Vagina (tissue), 2 donors: ENCODE measurements around the gene ZCCHC8. TPM values are rescaled to one million over a fixed set of nuclear protein-coding genes. Genes with fewer than 3 reads are reported as not detected.

Experiments
- DNase-seq, 2 donors: peaks; one replicate each; pipeline ENCODE4 v3.0.0-alpha.2; 2017; ENCODE audit errors: extremely low spot score in 2 of 2
- H3K27ac ChIP-seq: fragments of 200-600 bp; sonication (generic); one replicate; pipeline ENCODE4 v1.5.1; 2019
- H3K27me3 ChIP-seq: fragments of 200-600 bp; sonication (generic); one replicate; pipeline ENCODE4 v1.5.1; 2019
- H3K36me3 ChIP-seq, 2 donors: fragments of 200-600 bp; sonication (generic); one replicate each; pipeline ENCODE4 v1.5.1; 2017 to 2019
- H3K4me1 ChIP-seq: fragments of 200-600 bp; sonication (generic); one replicate; pipeline ENCODE4 v1.5.1; 2019
- H3K4me3 ChIP-seq, 2 donors: fragments of 200-600 bp; sonication (generic); 1 replicate in 1 of 2; 2 replicates in 1 of 2; pipeline ENCODE4 v1.5.1; 2016 to 2019
- H3K9me3 ChIP-seq: fragments of 200-600 bp; sonication (generic); one replicate; pipeline ENCODE4 v1.5.1; 2019
- CTCF ChIP-seq, 3 experiments: fragments of 450-650 bp in 2 of 3; fragments of 200-600 bp in 1 of 3; sonication (generic) in 1 of 3; IDR thresholded peaks; one replicate each; pipeline ENCODE4 v1.5.1; 2017 to 2019; ENCODE audit warnings: antibody characterized with exemption in 3 of 3, mild to moderate bottlenecking in 2 of 3, moderate library complexity in 2 of 3
- POLR2A ChIP-seq, 2 donors: fragments of 450-650 bp; IDR thresholded peaks; one replicate each; pipeline ENCODE4 v1.6.1; 2017; ENCODE audit warnings: antibody characterized with exemption in 2 of 2, mild to moderate bottlenecking in 2 of 2, moderate library complexity in 2 of 2
- POLR2AphosphoS5 ChIP-seq, 2 donors: sonication (generic); formaldehyde crosslinking; IDR thresholded peaks; one replicate each; pipeline ENCODE4 v1.9.0; 2017; ENCODE audit warnings: antibody characterized with exemption in 2 of 2, mild to moderate bottlenecking in 2 of 2, low read depth in 1 of 2; ENCODE audit not compliant: insufficient read depth in 1 of 2
- intact Hi-C: fragments of 100-400 bp; cut with DNase I; formaldehyde crosslinking; loops from one replicate; pipeline ENCODE4 v1.15.1; 2023
- total RNA-seq: library from RNA; depleted of rRNA; stranded (reverse); fragments of >200 nt; gene quantifications from one replicate; pipeline ENCODE4 v1.2.3, GENCODE V29; 2016

Gene ZCCHC8
- total RNA-seq, 1 donor from 2014 or later = 28.2 TPM

GRCh38 chr12:122537021-122537420 is 36.3 kb upstream of the ZCCHC8 start:
- Histone ChIP-seq H3K4me1 (no peaks in the 10 kb centered on the region), H3K4me3 (no peak overlapping the region), H3K9me3 (no peaks in the 10 kb centered on the region), H3K27me3 (no peaks in the 10 kb centered on the region), H3K36me3 (no peaks in the 10 kb centered on the region), H3K27ac (no peak overlapping the region)
- no peak for TF ChIP-seq POLR2A (IDR thresholded peaks at IDR 0.05)
- no peak for TF ChIP-seq CTCF (IDR thresholded peaks at IDR 0.05)
- TF ChIP-seq POLR2AphosphoS5 (IDR thresholded peaks at IDR 0.05; ENCODE audit: insufficient read depth in 1 of 2, low read depth in 1 of 2) = no peak
- intact Hi-C loops = no loop called here
- no peak for DNase-seq

GRCh38 chr12:122533856-122534255 is 33.1 kb upstream of the ZCCHC8 start:
- no peak for DNase-seq
- Histone ChIP-seq H3K36me3 (no peaks in the 10 kb centered on the region), H3K4me1 (no peaks in the 10 kb centered on the region), H3K27ac (no peak overlapping the region), H3K27me3 (no peaks in the 10 kb centered on the region), H3K4me3 (no peak overlapping the region), H3K9me3 (no peaks in the 10 kb centered on the region)
- TF ChIP-seq POLR2A (IDR thresholded peaks at IDR 0.05) (no peak), CTCF (IDR thresholded peaks at IDR 0.05) (no peak), POLR2AphosphoS5 (IDR thresholded peaks at IDR 0.05; ENCODE audit: insufficient read depth in 1 of 2, low read depth in 1 of 2) (no peak)
- intact Hi-C loops = no loop called here

GRCh38 chr12:122528992-122529391 is 28.3 kb upstream of the ZCCHC8 start:
- no peak for DNase-seq
- no peak for TF ChIP-seq POLR2AphosphoS5 (IDR thresholded peaks at IDR 0.05; ENCODE audit: insufficient read depth in 1 of 2, low read depth in 1 of 2)
- TF ChIP-seq CTCF (IDR thresholded peaks at IDR 0.05) = no peak
- TF ChIP-seq POLR2A (IDR thresholded peaks at IDR 0.05) = no peak
- H3K4me1 ChIP-seq = peaks cover 25% of the 10 kb centered on the region
- H3K9me3 ChIP-seq = no peaks in the 10 kb centered on the region
- intact Hi-C loops = no loop called here
- no peak overlapping the region for H3K27ac ChIP-seq
- H3K36me3 ChIP-seq = no peaks in the 10 kb centered on the region
- no peak overlapping the region for H3K4me3 ChIP-seq
- H3K27me3 ChIP-seq = no peaks in the 10 kb centered on the region

- no peak for DNase-seq
- Histone ChIP-seq H3K36me3 (no peaks in the 10 kb centered on the region), H3K4me1 (peaks cover 29% of the 10 kb centered on the region), H3K27me3 (no peaks in the 10 kb centered on the region), H3K27ac (no peak overlapping the region), H3K4me3 (no peak overlapping the region), H3K9me3 (no peaks in the 10 kb centered on the region)
- TF ChIP-seq POLR2A (IDR thresholded peaks at IDR 0.05) = no peak
- TF ChIP-seq CTCF (IDR thresholded peaks at IDR 0.05) = no peak
- no peak for TF ChIP-seq POLR2AphosphoS5 (IDR thresholded peaks at IDR 0.05; ENCODE audit: insufficient read depth in 1 of 2, low read depth in 1 of 2)
- intact Hi-C loops = no loop called here
These were observed 27.9 kb upstream of the ZCCHC8 start for GRCh38 chr12:122528582-122528981.

- Histone ChIP-seq H3K4me1 (peaks cover 40% of the 10 kb centered on the region), H3K9me3 (no peaks in the 10 kb centered on the region), H3K27me3 (no peaks in the 10 kb centered on the region), H3K4me3 (peak overlapping the region; percentile 52 to 67), H3K36me3 (no peaks in the 10 kb centered on the region), H3K27ac (peak overlapping the region; percentile 95)
- TF ChIP-seq CTCF (IDR thresholded peaks at IDR 0.05) = no peak
- TF ChIP-seq POLR2AphosphoS5 (IDR thresholded peaks at IDR 0.05; ENCODE audit: insufficient read depth in 1 of 2, low read depth in 1 of 2) = no peak
- TF ChIP-seq POLR2A (IDR thresholded peaks at IDR 0.05) = no peak
- DNase-seq = no peak
- intact Hi-C loops = no loop called here
These were observed 26.8 kb upstream of the ZCCHC8 start for GRCh38 chr12:122527478-122527944.
